Epithelial cell of proximal tubule (primary cell): ENCODE data around the gene TRMT10C. TPM values are rescaled to one million over a fixed set of nuclear protein-coding genes. Genes with fewer than 3 reads are reported as not detected.
"Not testable (repeated sequence)": the region's sequence is repeated elsewhere in the genome, so short reads cannot be mapped to it uniquely, and the experiment has no call there.

ENCODE experiments used
- DNase-seq: peaks from one replicate; pipeline ENCODE4 v3.0.0-alpha.2; 2011; ENCODE audit warnings: low read depth
- H3K4me3 ChIP-seq: 2 replicates; pipeline ENCODE4 v1.5.1; 2011; ENCODE audit warnings: low read depth, mild to moderate bottlenecking, low read length
- CTCF ChIP-seq: conservative IDR thresholded peaks from 2 replicates; pipeline ENCODE4 v1.5.1; 2012; ENCODE audit warnings: low read depth, mild to moderate bottlenecking, low read length
- total RNA-seq: library from RNA; depleted of rRNA; stranded (reverse); fragments of >200 nt; gene quantifications from 2 replicates; pipeline ENCODE4 v1.2.3, GENCODE V29; 2015

TRMT10C gene
- total RNA-seq, 1 donor from 2014 or later = 33.3 TPM

- no peak for TF ChIP-seq CTCF
- DNase-seq = no peak
- no peak overlapping the region for H3K4me3 ChIP-seq
Observed at GRCh38 chr3:101603184-101603583, 41.5 kb downstream of the TRMT10C start.

GRCh38 chr3:101605398-101605797, 43.7 kb downstream of the TRMT10C start:
- not testable (repeated sequence) for DNase-seq, H3K4me3 ChIP-seq

- TF ChIP-seq CTCF = no peak
- no peak for DNase-seq
- H3K4me3 ChIP-seq = no peak overlapping the region
Observed at GRCh38 chr3:101611023-101611422, 49.4 kb downstream of the TRMT10C start.

GRCh38 chr3:101613014-101613413, 51.3 kb downstream of the TRMT10C start:
- not testable (repeated sequence) for H3K4me3 ChIP-seq
- peak; percentile 13 for DNase-seq

- no peak overlapping the region for H3K4me3 ChIP-seq
- no peak for DNase-seq
- TF ChIP-seq CTCF = no peak
Observed at GRCh38 chr3:101615525-101615924, 53.9 kb downstream of the TRMT10C start.

Other genes starting within 250 kb of the TRMT10C start
- gene IMPG2, start 241.3 kb upstream of the TRMT10C start, total RNA-seq = under 0.01 TPM in 2 replicates
- 5.0 and 11.8 TPM in 2 replicates for gene SENP7, start 48.7 kb upstream of the TRMT10C start, total RNA-seq
- 54.7 and 57.9 TPM in 2 replicates for gene PCNP, start 12.3 kb downstream of the TRMT10C start, total RNA-seq
- gene ZBTB11, start 115.3 kb downstream of the TRMT10C start, total RNA-seq = 11.8 and 12.8 TPM in 2 replicates
- 2,026 and 2,298 TPM in 2 replicates for gene RPL24, start 124.8 kb downstream of the TRMT10C start, total RNA-seq
- 7.9 and 9.3 TPM in 2 replicates for gene CEP97, start 162.7 kb downstream of the TRMT10C start, total RNA-seq
- gene NXPE3, start 217.3 kb downstream of the TRMT10C start, total RNA-seq = 8.0 and 11.5 TPM in 2 replicates